C4-2B (cell line): ENCODE measurements around the gene TBC1D22A.

Source experiments
- CTCF ChIP-seq: fragments of 450-650 bp; conservative IDR thresholded peaks from 2 replicates; pipeline ENCODE4 v1.5.1; 2017; ENCODE audit warnings: mild to moderate bottlenecking
- ZFX ChIP-seq: fragments of 450-650 bp; IDR thresholded peaks from 2 replicates; pipeline ENCODE4 v1.6.1; 2017

DNA sequence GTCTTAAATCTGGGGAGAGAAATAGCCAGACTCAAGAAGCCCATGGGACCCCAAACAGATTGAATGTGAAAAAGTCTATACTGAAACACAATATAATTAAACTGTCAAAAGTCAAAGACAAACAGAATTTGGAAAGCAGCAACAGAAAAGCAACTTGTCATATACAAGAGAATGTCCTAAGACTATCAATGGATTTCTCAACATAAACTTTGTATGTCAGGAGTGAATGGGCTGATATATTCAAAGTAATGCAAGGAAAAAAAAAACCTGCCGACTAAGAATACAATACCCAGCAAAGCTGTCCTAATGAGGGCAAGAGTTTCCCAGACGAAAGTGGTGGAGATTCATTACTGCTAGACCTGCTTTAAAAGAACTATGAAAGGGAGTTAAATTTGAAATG is 73.2 kb downstream of the TBC1D22A start:
- no peak for TF ChIP-seq CTCF
- no peak for TF ChIP-seq ZFX
